ENCODE data around the gene ESPN.

ESPN gene

DNA sequence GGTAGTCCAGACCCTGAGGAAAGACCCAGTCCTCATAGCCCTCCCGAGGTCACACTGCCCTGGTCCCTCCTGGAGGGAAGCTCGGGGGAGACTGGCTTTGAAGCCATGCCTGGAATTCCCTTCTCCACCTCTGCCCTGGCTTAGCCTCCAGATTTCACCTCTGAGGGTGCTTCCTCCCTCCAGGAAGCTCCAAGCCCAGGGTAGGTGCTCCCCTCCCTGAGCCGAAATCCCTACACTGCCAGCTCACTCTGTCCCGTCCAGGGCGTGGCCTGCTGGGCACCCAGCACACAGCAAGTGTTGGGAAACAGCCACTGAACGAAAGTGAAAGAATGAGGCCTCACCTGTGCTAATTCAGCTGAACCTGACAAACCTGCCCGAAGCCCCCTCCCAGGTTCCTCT is 47.4 kb downstream of the ESPN start:
- Histone ChIP-seq H3K4me3 (replicated peaks; ENCODE audit: low read depth, low read length) (no peak overlapping the region), H3K36me3 (ENCODE audit: control insufficient read depth, insufficient read depth, low read length) (no peaks in the 10 kb centered on the region), H3K27me3 (replicated peaks; ENCODE audit: control insufficient read depth, insufficient read depth, low read length) (no peaks in the 10 kb centered on the region)
- no peak for DNase-seq (ENCODE audit: extremely low read depth, insufficient read length)
- TF ChIP-seq, protein P1, sequence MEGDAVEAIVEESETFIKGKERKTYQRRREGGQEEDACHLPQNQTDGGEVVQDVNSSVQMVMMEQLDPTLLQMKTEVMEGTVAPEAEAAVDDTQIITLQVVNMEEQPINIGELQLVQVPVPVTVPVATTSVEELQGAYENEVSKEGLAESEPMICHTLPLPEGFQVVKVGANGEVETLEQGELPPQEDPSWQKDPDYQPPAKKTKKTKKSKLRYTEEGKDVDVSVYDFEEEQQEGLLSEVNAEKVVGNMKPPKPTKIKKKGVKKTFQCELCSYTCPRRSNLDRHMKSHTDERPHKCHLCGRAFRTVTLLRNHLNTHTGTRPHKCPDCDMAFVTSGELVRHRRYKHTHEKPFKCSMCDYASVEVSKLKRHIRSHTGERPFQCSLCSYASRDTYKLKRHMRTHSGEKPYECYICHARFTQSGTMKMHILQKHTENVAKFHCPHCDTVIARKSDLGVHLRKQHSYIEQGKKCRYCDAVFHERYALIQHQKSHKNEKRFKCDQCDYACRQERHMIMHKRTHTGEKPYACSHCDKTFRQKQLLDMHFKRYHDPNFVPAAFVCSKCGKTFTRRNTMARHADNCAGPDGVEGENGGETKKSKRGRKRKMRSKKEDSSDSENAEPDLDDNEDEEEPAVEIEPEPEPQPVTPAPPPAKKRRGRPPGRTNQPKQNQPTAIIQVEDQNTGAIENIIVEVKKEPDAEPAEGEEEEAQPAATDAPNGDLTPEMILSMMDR (IDR thresholded peaks at IDR 0.05; ENCODE audit: insufficient read depth, low read length, poor library complexity, severe bottlenecking) = no peak

DNA sequence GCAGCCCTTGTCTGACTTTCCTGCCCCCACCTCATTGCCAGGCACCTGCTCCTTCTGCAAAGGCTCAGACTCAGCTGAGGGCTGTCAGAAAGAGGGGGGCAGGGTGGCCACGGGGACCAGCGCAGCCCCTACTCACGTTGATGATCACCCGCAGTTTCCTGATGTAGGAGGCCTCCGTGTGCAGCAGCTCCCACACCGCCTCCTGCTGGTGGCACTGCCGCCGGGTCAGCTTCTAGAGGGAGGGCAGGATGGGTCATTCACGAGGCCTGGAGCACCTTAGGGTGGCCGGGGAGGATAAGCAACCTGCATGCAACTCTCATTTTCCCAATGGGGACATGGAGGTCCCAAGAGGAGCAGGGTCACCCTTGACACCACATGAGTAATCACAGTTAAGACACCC is 47.8 kb downstream of the ESPN start:
- Histone ChIP-seq H3K4me3 (replicated peaks; ENCODE audit: low read depth, low read length) (no peak overlapping the region), H3K27me3 (replicated peaks; ENCODE audit: control insufficient read depth, insufficient read depth, low read length) (no peaks in the 10 kb centered on the region), H3K36me3 (ENCODE audit: control insufficient read depth, insufficient read depth, low read length) (no peaks in the 10 kb centered on the region)
- no peak for DNase-seq (ENCODE audit: extremely low read depth, insufficient read length)
- TF ChIP-seq, protein P1 (IDR thresholded peaks at IDR 0.05; ENCODE audit: insufficient read depth, low read length, poor library complexity, severe bottlenecking) = peak; percentile 53

- no peaks in the 10 kb centered on the region for H3K27me3 ChIP-seq (replicated peaks; ENCODE audit: control insufficient read depth, insufficient read depth, low read length)
- TF ChIP-seq, protein P1 (IDR thresholded peaks at IDR 0.05; ENCODE audit: insufficient read depth, low read length, poor library complexity, severe bottlenecking) = no peak
- H3K36me3 ChIP-seq (ENCODE audit: control insufficient read depth, insufficient read depth, low read length) = no peaks in the 10 kb centered on the region
- no peak for DNase-seq (ENCODE audit: extremely low read depth, insufficient read length)
- H3K4me3 ChIP-seq (replicated peaks; ENCODE audit: low read depth, low read length) = no peak overlapping the region
These were observed 48.6 kb downstream of the ESPN start for GRCh38 chr1:6473156-6473555.

DNA sequence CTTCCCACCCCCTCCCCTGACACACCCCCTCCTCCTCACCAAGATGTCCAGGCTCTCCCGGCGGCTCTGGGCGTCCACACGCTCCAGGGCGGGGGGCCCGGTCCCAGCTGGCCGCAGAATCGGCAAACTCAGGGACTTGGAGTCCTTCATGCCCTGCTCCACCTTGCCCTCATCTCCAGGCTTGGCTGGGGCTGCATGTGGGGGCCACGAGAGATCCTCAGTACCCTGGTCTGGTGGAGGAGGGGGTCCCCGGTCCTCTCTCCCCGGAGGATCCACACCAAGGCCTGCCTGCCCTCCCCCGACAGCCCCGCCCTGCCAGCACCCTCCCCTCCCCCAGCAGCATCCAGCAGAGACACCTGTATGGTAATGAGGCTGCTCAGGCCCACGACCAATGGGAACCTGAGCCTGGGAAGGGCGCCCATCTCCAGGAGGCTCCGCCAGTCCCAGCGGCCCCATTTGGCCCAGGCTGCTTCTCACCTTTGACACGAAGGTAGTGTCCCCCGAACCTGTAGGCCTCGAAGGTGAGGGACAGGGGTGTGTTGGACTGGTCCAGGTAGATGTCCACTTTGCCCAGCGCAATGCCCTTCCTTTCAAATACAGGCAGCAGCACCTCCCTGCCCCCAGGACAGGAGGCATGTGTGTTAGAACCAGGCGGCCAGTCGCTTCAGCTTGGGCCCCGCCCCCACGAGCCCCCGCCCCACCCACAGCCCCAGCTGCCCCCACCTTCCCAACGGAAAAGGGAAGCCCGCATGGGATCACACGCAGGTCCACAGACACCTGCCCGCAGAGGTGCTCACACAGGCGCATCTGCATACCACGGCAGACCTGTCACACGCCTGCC is 49.6 kb downstream of the ESPN start:
- DNase-seq (ENCODE audit: extremely low read depth, insufficient read length) = no peak
- TF ChIP-seq, protein P1 (IDR thresholded peaks at IDR 0.05; ENCODE audit: insufficient read depth, low read length, poor library complexity, severe bottlenecking) = no peak
- Histone ChIP-seq H3K27me3 (replicated peaks; ENCODE audit: control insufficient read depth, insufficient read depth, low read length) (no peaks in the 10 kb centered on the region), H3K36me3 (ENCODE audit: control insufficient read depth, insufficient read depth, low read length) (no peaks in the 10 kb centered on the region), H3K4me3 (replicated peaks; ENCODE audit: low read depth, low read length) (no peak overlapping the region)

DNA sequence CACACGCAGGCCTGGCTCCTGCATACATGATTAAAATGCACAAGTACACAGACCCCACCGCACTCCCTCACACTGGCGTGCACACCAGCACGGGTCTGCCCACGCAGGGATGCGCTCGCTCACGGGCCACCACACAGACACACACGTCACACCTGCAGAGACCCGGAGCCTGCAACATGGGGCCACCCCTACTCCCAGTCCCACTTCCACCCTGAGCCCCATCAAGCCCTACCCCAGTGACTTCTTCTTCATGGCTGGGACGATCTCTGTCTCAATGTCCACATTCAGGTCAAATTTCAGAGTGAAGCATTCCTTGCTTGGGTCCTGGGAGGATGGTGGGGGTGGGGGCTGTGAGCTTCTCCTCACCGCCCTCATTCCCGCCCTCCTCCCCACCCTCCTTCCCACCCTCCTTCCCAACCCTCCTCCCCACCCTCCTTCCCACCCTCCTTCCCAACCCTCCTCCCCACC is 50.3 kb downstream of the ESPN start:
- Histone ChIP-seq H3K36me3 (ENCODE audit: control insufficient read depth, insufficient read depth, low read length) (no peaks in the 10 kb centered on the region), H3K4me3 (replicated peaks; ENCODE audit: low read depth, low read length) (no peak overlapping the region), H3K27me3 (replicated peaks; ENCODE audit: control insufficient read depth, insufficient read depth, low read length) (no peaks in the 10 kb centered on the region)
- no peak for DNase-seq (ENCODE audit: extremely low read depth, insufficient read length)
- TF ChIP-seq, protein P1 (IDR thresholded peaks at IDR 0.05; ENCODE audit: insufficient read depth, low read length, poor library complexity, severe bottlenecking) = no peak
